Muscle layer of duodenum (tissue), 2 donors: ENCODE measurements around the gene AFAP1.

Experiments used
- H3K27ac ChIP-seq: one replicate; pipeline ENCODE4 v1.7.0; 2013; ENCODE audit warnings: mild to moderate bottlenecking, low read length
- H3K27me3 ChIP-seq: one replicate; pipeline ENCODE4 v1.7.0; 2013; ENCODE audit warnings: low read depth, mild to moderate bottlenecking, control low read depth, low read length
- H3K36me3 ChIP-seq, 2 donors: one replicate each; pipeline ENCODE4 v1.7.0; 2013; ENCODE audit warnings: low read length in 2 of 2, control low read depth in 1 of 2, mild to moderate bottlenecking in 1 of 2; ENCODE audit not compliant: insufficient read depth in 2 of 2, control insufficient read depth in 1 of 2
- H3K4me1 ChIP-seq, 2 donors: one replicate each; pipeline ENCODE4 v1.7.0; 2013; ENCODE audit warnings: low read length in 2 of 2, mild to moderate bottlenecking in 2 of 2, control low read depth in 1 of 2, moderate library complexity in 1 of 2; ENCODE audit not compliant: insufficient read depth in 2 of 2, control insufficient read depth in 1 of 2
- H3K4me3 ChIP-seq, 2 donors: one replicate each; pipeline ENCODE4 v1.7.0; 2013; ENCODE audit warnings: low read length in 2 of 2, low read depth in 1 of 2, mild to moderate bottlenecking in 1 of 2
- H3K9me3 ChIP-seq, 2 donors: one replicate each; pipeline ENCODE4 v1.7.0; 2013; ENCODE audit warnings: low read length in 2 of 2, control low read depth in 1 of 2, mild to moderate bottlenecking in 1 of 2; ENCODE audit not compliant: control insufficient read depth in 1 of 2
- donor health status: healthy.

Gene AFAP1

DNA sequence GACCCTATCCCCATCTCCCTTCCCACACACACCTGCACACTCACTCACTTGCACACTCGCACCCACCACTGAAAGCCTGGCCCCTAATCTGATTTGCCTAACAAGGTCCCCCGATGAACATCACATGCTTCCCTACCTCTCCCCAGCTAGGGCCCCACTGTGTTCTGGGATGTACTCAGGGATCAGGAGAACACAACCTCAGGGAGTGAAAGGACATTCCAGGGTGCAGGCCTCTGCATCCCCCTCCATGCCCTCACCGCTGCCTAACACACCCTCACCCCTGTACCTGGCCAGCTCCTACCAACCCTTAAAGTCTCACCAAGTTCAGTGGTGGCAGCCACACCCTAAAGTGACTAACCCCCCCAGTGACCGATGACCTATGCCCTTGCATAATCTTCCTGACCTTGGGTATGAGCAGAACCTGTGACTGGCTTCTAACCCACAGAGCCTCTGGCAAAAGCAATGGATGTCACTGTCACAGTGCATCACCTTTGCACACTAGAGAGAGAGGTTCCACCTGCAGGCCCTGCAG is 2.4 kb upstream of the AFAP1 start:
- no peak overlapping the region for H3K4me3 ChIP-seq
- no peaks in the 10 kb centered on the region for H3K27me3 ChIP-seq
- no peaks in the 10 kb centered on the region for H3K9me3 ChIP-seq
- no peak overlapping the region for H3K27ac ChIP-seq
- no peaks in the 10 kb centered on the region for H3K36me3 ChIP-seq
- H3K4me1 ChIP-seq, result peaks cover 1 to 14% of the 10 kb centered on the region in 2 donors

DNA sequence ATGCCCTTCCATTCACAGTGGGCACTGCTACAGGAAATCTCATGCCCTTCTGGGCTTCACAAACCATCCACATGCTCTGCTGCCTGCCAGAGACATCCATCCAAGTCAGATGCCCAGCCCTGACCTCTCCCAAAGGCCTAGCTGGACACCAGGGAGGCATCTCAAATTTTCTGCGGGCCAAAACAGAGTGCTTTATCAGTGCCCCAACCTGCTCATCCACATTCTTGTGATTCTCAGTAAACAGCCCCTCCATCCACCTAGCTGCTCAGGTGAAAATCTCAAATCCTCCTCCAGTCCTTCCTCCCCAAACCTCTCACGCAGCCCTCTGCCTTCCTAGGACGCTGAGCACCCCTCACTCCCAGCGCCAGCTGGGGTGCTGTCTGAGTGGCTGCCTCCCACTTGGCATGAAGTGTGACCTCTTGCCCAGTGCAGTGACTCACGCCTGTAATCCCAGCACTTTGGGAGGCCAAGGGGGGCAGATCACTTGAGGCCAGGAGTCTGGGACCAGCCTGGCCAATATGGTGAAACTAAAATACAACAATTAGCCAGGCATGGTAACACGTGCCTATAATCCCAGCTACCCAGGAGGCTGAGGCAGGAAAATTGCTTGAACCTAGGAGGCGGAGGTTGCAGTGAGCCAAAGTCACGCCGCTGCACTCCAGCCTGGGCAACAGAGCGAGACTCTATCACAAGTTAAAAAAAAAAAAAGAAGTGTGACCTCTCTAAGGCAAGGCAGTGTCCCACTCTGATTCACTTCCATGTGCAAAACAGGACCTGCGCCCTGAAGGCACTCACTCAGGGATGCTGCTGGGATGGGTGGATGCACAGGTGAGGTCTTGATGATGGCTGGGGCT is 1.7 kb upstream of the AFAP1 start:
- peaks cover 5 to 14% of the 10 kb centered on the region in 2 donors for H3K4me1 ChIP-seq
- H3K27ac ChIP-seq, result no peak overlapping the region
- no peaks in the 10 kb centered on the region for H3K36me3 ChIP-seq
- no peak overlapping the region for H3K4me3 ChIP-seq
- no peaks in the 10 kb centered on the region for H3K9me3 ChIP-seq
- H3K27me3 ChIP-seq, result no peaks in the 10 kb centered on the region

DNA sequence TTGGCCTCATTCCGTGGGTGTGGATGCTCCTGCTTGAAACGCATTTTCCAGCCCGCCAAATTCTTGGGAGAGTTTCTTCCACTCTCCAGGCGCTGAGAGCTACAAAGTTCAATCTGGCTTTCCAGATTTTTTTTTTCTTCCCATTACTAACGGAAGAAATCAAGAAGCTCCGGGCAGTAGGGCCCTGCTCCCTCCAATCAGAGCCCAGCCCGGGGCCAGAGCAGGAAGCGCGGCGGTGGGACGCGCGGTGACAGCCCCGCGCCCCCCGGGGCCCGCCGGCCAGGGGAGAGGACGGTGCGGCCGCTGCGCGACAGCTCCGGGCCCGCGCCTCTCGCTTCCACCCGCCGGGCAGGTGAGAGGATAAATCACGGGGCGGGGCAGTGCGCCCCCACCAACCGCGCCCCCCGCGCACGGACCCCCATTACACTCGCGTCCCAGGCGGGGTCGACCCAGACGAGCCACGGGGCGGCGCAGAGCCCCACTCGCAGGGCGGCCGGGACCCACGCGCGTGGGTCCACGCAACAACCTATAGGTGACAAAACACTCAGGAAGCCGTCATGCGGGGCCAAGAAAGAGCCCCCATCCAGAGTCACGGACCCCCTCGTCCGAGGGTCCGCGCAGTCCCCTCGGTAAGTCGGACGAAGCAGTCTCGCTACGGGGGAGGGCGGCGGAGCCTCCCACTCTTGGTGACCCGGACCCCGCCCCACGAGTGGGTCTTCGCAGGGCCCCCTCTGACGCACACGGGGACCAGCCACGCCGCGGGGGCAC is 868 bp downstream of the AFAP1 start:
- peak overlapping the region; percentile 75 for H3K27ac ChIP-seq
- H3K4me1 ChIP-seq, result peaks cover 5 to 30% of the 10 kb centered on the region in 2 donors
- H3K4me3 ChIP-seq, result peak overlapping the region; percentile 65 to 89
- H3K27me3 ChIP-seq, result no peaks in the 10 kb centered on the region
- no peaks in the 10 kb centered on the region for H3K9me3 ChIP-seq
- no peaks in the 10 kb centered on the region for H3K36me3 ChIP-seq

DNA sequence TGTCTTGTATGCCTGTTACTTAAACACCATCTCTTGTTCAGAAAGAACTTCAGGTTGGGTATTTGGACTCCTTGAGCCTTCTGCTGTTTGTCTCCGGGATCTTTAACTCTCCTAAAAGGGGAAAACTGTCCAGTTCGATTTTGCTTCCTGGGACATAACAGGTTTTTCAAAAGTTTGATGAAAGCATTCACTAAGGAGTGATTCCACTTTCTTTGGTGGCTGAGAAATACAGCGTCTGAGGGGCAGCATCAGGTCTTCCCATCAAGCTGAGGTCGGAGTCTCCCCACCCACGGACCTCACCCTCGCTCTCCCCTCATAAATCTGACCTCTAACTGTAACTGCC is 1.4 kb downstream of the AFAP1 start:
- Histone ChIP-seq H3K27ac (peak overlapping the region; percentile 75), H3K4me1 (peaks cover 5 to 30% of the 10 kb centered on the region in 2 donors), H3K27me3 (no peaks in the 10 kb centered on the region), H3K9me3 (no peaks in the 10 kb centered on the region), H3K36me3 (no peaks in the 10 kb centered on the region), H3K4me3 (peak overlapping the region; percentile 65 to 89)

DNA sequence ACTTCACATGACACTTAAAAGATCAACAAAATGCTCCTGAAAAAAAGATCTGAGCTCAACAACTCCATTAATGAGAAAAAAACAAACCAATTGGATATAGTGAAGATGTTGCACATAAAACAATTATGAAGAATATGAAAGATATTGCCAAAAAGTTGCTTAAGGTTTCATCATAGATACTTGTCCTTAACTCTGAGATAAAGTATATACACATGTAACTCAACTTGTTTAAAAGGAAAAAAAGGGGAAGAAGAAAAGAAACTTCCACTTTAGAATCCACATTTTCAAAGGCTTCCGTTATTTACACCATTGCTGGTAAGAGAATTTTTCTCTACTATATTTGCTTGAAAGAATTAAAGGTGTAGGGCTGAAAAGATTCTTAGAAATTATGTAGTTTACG is 2.7 kb downstream of the AFAP1 start:
- Histone ChIP-seq H3K27ac (peak overlapping the region; percentile 23), H3K4me1 (peaks cover 5 to 30% of the 10 kb centered on the region in 2 donors), H3K4me3 (peak overlapping the region in 1 of 2 donors; percentile 89), H3K36me3 (no peaks in the 10 kb centered on the region), H3K9me3 (no peaks in the 10 kb centered on the region), H3K27me3 (no peaks in the 10 kb centered on the region)

DNA sequence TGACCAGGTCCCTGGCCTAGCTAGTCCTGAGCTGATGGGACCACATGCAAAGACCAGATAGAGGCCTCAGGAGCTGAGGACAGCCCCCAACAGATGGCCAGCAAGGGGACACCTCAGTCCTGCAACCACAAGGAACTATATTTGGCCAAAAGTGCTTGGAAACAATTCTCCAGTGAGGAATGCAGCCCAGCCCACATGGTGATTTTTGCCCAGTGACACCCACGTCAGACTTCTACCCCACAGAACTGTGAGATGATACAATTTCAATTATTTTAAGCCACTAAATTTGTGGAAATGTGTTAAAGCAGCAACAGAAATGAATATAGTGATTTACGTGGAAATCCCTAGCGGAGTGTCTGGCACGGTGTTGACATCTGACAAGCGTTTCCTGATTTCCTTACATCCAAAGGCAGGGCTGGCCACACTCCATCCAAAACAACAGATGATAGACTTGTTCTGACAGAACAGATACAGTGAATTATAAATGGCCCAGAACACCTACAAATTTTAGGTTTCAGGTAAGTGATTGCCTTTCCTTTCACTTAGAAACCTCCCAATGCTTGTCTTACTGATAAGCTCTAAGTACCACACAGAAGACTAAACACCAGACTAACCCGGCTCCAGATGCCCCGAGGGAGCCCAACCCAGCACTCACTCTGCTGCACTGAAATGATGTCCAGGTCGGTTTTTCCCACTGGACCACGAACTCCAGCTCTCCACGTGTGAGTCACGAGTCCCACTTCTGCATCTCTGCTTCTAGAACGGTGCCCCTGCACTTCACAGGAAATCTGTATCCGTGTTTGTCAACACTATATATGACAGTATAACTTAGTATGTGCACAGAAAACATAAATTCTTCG is 5.8 kb downstream of the AFAP1 start:
- Histone ChIP-seq H3K9me3 (no peaks in the 10 kb centered on the region), H3K4me3 (no peak overlapping the region), H3K27me3 (no peaks in the 10 kb centered on the region), H3K36me3 (no peaks in the 10 kb centered on the region), H3K4me1 (peaks cover 13 to 39% of the 10 kb centered on the region in 2 donors), H3K27ac (no peak overlapping the region)

DNA sequence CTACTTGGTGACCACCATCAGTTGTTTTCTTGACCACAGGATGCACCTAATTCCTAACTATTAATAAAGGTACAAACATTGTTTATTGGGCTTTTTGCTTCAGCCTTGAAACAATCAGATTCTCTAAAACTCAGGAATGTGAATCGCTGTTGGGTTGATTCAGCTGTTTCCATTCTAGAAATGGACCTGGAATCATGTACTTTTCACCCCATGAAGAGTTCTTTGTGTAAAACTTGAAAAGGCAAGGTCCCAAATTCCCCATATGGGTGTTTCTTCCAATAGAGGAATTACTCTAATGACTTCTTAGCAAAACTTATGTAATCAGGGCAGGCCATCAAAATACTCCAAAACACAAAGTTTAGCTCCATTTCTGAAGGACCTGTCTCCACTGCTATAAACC is 7.4 kb downstream of the AFAP1 start:
- H3K27ac ChIP-seq, result no peak overlapping the region
- no peaks in the 10 kb centered on the region for H3K36me3 ChIP-seq
- no peaks in the 10 kb centered on the region for H3K9me3 ChIP-seq
- no peak overlapping the region for H3K4me3 ChIP-seq
- H3K4me1 ChIP-seq, result peaks cover 13 to 33% of the 10 kb centered on the region in 2 donors
- no peaks in the 10 kb centered on the region for H3K27me3 ChIP-seq

DNA sequence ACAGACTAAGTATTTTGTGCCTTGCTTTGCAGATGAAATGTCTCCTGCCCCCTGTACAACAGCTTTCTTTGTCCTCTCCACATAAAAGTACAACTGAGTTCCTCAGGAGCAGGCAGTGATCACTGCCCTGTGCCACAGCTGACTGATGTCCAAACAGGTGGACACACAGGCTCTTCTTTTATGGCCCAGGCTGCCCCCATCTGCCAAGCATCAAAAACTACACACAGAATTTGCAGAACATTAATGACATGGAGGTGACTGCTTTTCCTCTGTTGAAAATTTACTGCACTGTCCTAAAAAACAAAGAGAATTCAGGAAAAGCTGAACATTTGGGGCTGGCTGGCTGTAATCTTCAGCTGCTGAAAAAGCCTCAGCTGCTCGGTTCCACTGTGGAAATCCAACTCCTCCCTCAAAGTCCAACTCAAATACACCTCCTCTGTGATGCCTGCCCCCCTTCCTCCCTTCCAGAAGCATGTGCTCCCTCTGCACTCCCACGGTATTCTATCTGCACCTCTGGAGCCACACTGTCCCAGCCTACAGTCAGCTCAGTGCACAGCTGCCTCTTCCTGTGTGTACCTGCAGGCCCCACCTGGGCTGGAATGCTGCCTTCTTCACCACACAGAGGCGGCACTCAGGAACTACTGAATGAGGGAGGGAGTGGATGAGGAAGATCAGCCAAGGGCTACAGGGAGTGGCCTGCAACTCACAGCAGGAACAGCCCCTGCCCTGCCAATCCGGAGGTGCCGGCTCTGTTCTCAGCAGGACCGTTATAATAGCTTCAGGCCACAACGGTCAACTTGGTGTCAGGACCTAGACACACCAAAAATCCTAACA is 10.3 kb downstream of the AFAP1 start:
- Histone ChIP-seq H3K4me1 (peaks cover 8 to 19% of the 10 kb centered on the region in 2 donors), H3K36me3 (no peaks in the 10 kb centered on the region), H3K4me3 (no peak overlapping the region), H3K27me3 (no peaks in the 10 kb centered on the region), H3K27ac (no peak overlapping the region), H3K9me3 (no peaks in the 10 kb centered on the region)

DNA sequence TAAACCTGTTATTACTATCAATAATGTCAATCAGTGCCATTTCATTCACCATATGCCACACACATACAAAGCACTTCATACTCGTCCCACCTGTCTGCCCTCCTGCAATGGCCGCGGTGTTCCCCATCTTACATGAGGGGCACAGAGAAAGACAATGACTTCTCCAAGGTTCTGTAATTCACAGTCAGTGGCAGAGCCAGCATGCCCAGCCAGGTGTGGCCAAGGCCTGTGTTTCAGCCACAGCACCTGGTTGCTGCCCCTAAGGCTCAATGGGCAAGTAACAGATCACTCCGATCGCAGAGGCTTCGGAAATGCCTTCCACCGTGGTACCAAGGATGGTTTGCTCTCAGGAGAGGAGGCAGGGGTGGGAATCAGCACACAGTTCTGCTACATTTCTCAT is 10.9 kb downstream of the AFAP1 start:
- no peaks in the 10 kb centered on the region for H3K36me3 ChIP-seq
- no peaks in the 10 kb centered on the region for H3K9me3 ChIP-seq
- no peak overlapping the region for H3K27ac ChIP-seq
- peaks cover 8 to 17% of the 10 kb centered on the region in 2 donors for H3K4me1 ChIP-seq
- no peak overlapping the region for H3K4me3 ChIP-seq
- H3K27me3 ChIP-seq, result no peaks in the 10 kb centered on the region

DNA sequence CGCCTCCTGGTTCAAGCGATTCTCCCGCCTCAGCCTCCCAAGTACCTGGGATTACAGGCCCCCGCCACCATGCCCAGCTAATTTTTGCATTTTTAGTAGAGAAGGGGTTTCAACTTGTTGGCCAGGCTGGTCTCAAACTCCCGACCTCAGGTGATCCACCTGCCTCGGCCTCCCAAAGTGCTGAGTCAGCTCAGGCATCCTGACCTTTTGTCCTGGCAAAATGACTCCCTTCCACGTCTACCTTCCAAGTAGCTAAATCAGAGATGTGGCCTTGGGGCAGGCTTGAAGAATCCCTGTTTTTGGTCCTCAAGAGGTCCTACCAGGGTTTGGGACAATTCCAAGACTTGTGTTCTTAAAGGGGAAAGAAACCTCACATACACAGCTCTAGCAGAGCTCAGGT is 12.8 kb downstream of the AFAP1 start:
- Histone ChIP-seq H3K4me1 (peaks cover 8 to 17% of the 10 kb centered on the region in 2 donors), H3K9me3 (no peaks in the 10 kb centered on the region)

More for the DNA sequence above, 12.8 kb downstream of the AFAP1 start:
- H3K27ac ChIP-seq, result no peak overlapping the region
- H3K27me3 ChIP-seq, result no peaks in the 10 kb centered on the region
- no peaks in the 10 kb centered on the region for H3K36me3 ChIP-seq
- H3K4me3 ChIP-seq, result no peak overlapping the region
